Smooth muscle cell (in vitro differentiated cells): ENCODE data around the gene RHO. TPM values are rescaled to one million over a fixed set of nuclear protein-coding genes. Genes with fewer than 3 reads are reported as not detected.

ENCODE experiments used
- DNase-seq: peaks from one replicate; lab custom pipeline; 2025; ENCODE audit not compliant: unreplicated experiment; lab: John Stamatoyannopoulos, UW
- H2AFZ ChIP-seq: fragments of 200-600 bp; sonication (generic); 2 replicates; pipeline ENCODE4 v1.6.0; 2016; ENCODE audit warnings: antibody characterized with exemption, low read depth, mild to moderate bottlenecking
- H3F3A ChIP-seq: fragments of 200-600 bp; sonication (generic); 2 replicates; pipeline ENCODE4 v1.6.0; 2017; ENCODE audit warnings: antibody characterized with exemption, low read depth
- H3K27ac ChIP-seq: fragments of 200-600 bp; sonication (generic); 2 replicates; pipeline ENCODE4 v1.5.1; 2016; ENCODE audit warnings: low read depth, mild to moderate bottlenecking
- H3K27me3 ChIP-seq: fragments of 200-600 bp; sonication (generic); 2 replicates; pipeline ENCODE4 v1.6.1; 2016; ENCODE audit warnings: low read depth, mild to moderate bottlenecking
- H3K36me3 ChIP-seq: fragments of 200-600 bp; sonication (generic); 2 replicates; pipeline ENCODE4 v1.5.1; 2016; ENCODE audit warnings: low read depth
- H3K4me1 ChIP-seq: fragments of 200-600 bp; sonication (generic); 2 replicates; pipeline ENCODE4 v1.5.1; 2016; ENCODE audit warnings: low read depth
- H3K4me2 ChIP-seq: fragments of 200-600 bp; sonication (generic); 2 replicates; pipeline ENCODE4 v1.6.0; 2016; ENCODE audit warnings: mild to moderate bottlenecking
- H3K4me3 ChIP-seq: fragments of 200-600 bp; sonication (generic); 2 replicates; pipeline ENCODE4 v1.5.1; 2016; ENCODE audit warnings: mild to moderate bottlenecking
- H3K79me2 ChIP-seq: fragments of 200-600 bp; sonication (generic); 2 replicates; pipeline ENCODE4 v1.6.0; 2016; ENCODE audit warnings: low read depth, mild to moderate bottlenecking
- H3K9ac ChIP-seq: fragments of 200-600 bp; sonication (generic); 2 replicates; pipeline ENCODE4 v1.6.0; 2016; ENCODE audit warnings: low read depth
- H3K9me3 ChIP-seq: fragments of 200-600 bp; sonication (generic); replicated peaks from 2 replicates; pipeline ENCODE4 v1.5.1; 2016; ENCODE audit warnings: low read depth
- H4K20me1 ChIP-seq: fragments of 200-600 bp; sonication (generic); 2 replicates; pipeline ENCODE4 v1.6.0; 2016; ENCODE audit warnings: low read depth
- CTCF ChIP-seq: fragments of 200-600 bp; sonication (generic); IDR thresholded peaks from 2 replicates; pipeline ENCODE4 v1.5.1; 2017; ENCODE audit warnings: borderline replicate concordance, mild to moderate bottlenecking, antibody characterized with exemption; ENCODE audit not compliant: insufficient read depth, poor library complexity, severe bottlenecking
- WGBS: methylation state at CpG from one replicate; pipeline ENCODE4 v1.1.7; 2016; ENCODE audit warnings: low lambda C conversion rate; 5-methylcytosine and 5-hydroxymethylcytosine counted together
- polyA plus RNA-seq: library from polyadenylated mRNA; unstranded; fragments of >200 nt; fragmentation: Nextera tagmentation; extraction: Ambion mirVana; gene quantifications from 2 replicates; pipeline ENCODE4 v1.2.1, GENCODE V29; 2016
- total RNA-seq: library from RNA; depleted of rRNA; stranded (reverse); fragments of >200 nt; gene quantifications from 2 replicates; pipeline ENCODE4 v1.2.3, GENCODE V29; 2014

Gene RHO
- total and polyA plus RNA-seq, 2 experiments from 2014 or later: 0.63 TPM; not detected in 1

DNA sequence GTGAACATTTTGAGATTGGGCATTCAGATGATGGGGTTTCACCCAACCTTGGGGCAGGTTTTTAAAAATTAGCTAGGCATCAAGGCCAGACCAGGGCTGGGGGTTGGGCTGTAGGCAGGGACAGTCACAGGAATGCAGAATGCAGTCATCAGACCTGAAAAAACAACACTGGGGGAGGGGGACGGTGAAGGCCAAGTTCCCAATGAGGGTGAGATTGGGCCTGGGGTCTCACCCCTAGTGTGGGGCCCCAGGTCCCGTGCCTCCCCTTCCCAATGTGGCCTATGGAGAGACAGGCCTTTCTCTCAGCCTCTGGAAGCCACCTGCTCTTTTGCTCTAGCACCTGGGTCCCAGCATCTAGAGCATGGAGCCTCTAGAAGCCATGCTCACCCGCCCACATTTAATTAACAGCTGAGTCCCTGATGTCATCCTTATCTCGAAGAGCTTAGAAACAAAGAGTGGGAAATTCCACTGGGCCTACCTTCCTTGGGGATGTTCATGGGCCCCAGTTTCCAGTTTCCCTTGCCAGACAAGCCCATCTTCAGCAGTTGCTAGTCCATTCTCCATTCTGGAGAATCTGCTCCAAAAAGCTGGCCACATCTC, 6.1 kb downstream of the RHO start:
- Histone ChIP-seq H3K4me2 (peak overlapping the region; percentile 2), H3K4me3 (no peak overlapping the region), H3K27ac (peak overlapping the region; percentile 15), H3K4me1 (peaks cover 4% of the 10 kb centered on the region), H3K79me2 (no peaks in the 10 kb centered on the region), H3K36me3 (no peaks in the 10 kb centered on the region), H4K20me1 (no peaks in the 10 kb centered on the region), H3K9me3 (no peaks in the 10 kb centered on the region), H3F3A (peaks cover 6% of the 10 kb centered on the region), H2AFZ (no peak overlapping the region), H3K9ac (no peak overlapping the region), H3K27me3 (no peaks in the 10 kb centered on the region)
- no peak for DNase-seq
- TF ChIP-seq CTCF: no peak
- WGBS: 38% methylated on average over 3 of the region's 4 CpGs

GRCh38 chr3:129535075-129535474, 6.6 kb downstream of the RHO start:
- H3K27me3 ChIP-seq: no peaks in the 10 kb centered on the region
- no peak for TF ChIP-seq CTCF

GRCh38 chr3:129536374-129536667, 7.9 kb downstream of the RHO start:
- Histone ChIP-seq H3K27me3 (no peaks in the 10 kb centered on the region), H3K4me3 (no peak overlapping the region), H3K9ac (no peak overlapping the region), H3K79me2 (no peaks in the 10 kb centered on the region), H4K20me1 (no peaks in the 10 kb centered on the region), H3K4me2 (no peak overlapping the region), H3K27ac (no peak overlapping the region), H3K4me1 (no peaks in the 10 kb centered on the region), H3F3A (peaks cover 6% of the 10 kb centered on the region), H2AFZ (no peak overlapping the region), H3K9me3 (no peaks in the 10 kb centered on the region), H3K36me3 (no peaks in the 10 kb centered on the region)
- DNase-seq: no peak
- 91% methylated on average over 2 of the region's 2 CpGs for WGBS
- no peak for TF ChIP-seq CTCF

More at GRCh38 chr3:129535075-129535474, 6.6 kb downstream of the RHO start:
- H4K20me1 ChIP-seq: no peaks in the 10 kb centered on the region
- H3K4me2 ChIP-seq: peak overlapping the region; percentile 2
- H3K79me2 ChIP-seq: no peaks in the 10 kb centered on the region
- H3K9ac ChIP-seq: no peak overlapping the region
- peaks cover 1% of the 10 kb centered on the region for H3K4me1 ChIP-seq
- peak overlapping the region; percentile 15 for H3K27ac ChIP-seq
- H3K36me3 ChIP-seq: no peaks in the 10 kb centered on the region
- WGBS: 67% methylated on average over 1 of the region's 1 CpG
- H3K4me3 ChIP-seq: no peak overlapping the region
- H2AFZ ChIP-seq: no peak overlapping the region
- DNase-seq: no peak
- no peaks in the 10 kb centered on the region for H3K9me3 ChIP-seq
- H3F3A ChIP-seq: peaks cover 6% of the 10 kb centered on the region

DNA sequence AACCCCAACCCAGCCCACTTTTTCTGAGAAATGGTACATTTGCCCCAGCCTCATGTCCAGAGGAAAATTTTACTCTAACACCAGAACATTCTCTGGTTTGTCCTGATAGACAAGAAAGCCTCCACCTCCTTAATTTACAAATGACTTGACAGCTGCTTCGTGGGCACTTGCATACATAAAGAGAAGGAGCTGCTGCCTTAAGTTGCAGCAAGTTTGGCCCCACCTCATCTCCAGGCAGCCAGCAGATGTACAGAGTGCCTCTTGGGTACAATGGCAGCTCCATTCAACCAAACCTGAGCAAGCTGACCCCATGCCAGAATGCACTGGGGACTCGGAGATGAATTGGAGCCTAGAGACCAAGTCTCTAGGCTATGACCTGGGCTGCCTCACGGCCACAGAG, 8.4 kb downstream of the RHO start:
- WGBS: 88% methylated on average over 3 of the region's 3 CpGs
- DNase-seq: no peak
- Histone ChIP-seq H3K9ac (no peak overlapping the region), H3K4me3 (no peak overlapping the region), H3K9me3 (no peaks in the 10 kb centered on the region), H3K27ac (no peak overlapping the region), H3F3A (peaks cover 6% of the 10 kb centered on the region), H4K20me1 (no peaks in the 10 kb centered on the region), H3K27me3 (no peaks in the 10 kb centered on the region), H2AFZ (no peak overlapping the region), H3K4me2 (no peak overlapping the region), H3K79me2 (no peaks in the 10 kb centered on the region), H3K36me3 (no peaks in the 10 kb centered on the region), H3K4me1 (no peaks in the 10 kb centered on the region)
- TF ChIP-seq CTCF: no peak
